Measurements from ENCODE around the gene SHANK2. TPM values are rescaled to one million over a fixed set of nuclear protein-coding genes. Genes with fewer than 3 reads are reported as not detected.
A peak's percentile ranks its signal among the peaks of the same experiment; 100 is the strongest.

SHANK2 gene
- total and polyA plus RNA-seq, 2 donors from 2014 or later = 4.0 to 57.8 TPM

GRCh38 chr11:71298016-71298550 lies 45.7 kb upstream of the SHANK2 start:
- Histone ChIP-seq H3K27me3 (ENCODE audit: control insufficient read depth, insufficient read depth, low read length) (no peaks in the 10 kb centered on the region), H3K27ac (ENCODE audit: low read depth in 2 of 2, low read length in 2 of 2) (no peak overlapping the region), H3K4me3 (ENCODE audit: low read length in 3 of 3) (no peak overlapping the region), H3K36me3 (ENCODE audit: control insufficient read depth in 2 of 3, insufficient read depth in 3 of 3, low read length in 3 of 3) (no peaks in the 10 kb centered on the region), H3K9ac (ENCODE audit: low read length in 3 of 3) (no peak overlapping the region), H3K9me3 (ENCODE audit: control insufficient read depth in 2 of 3, insufficient read depth in 1 of 3, low read length in 3 of 3) (no peaks in the 10 kb centered on the region), H3K4me1 (ENCODE audit: control insufficient read depth in 2 of 3, insufficient read depth in 2 of 3, low read depth in 1 of 3, low read length in 3 of 3) (no peaks in the 10 kb centered on the region)
- DNase-seq = peak in 1 of 5 donors; percentile 7
- intact Hi-C loops (cut with DNase I) = loop anchor here (10.0 kb wide), 1 partner anchor 63 kb away; no protein-coding TSS in a partner anchor
- TF ChIP-seq CTCF (IDR thresholded peaks at IDR 0.05; ENCODE audit: borderline replicate concordance, extremely low read depth, insufficient read depth) = no peak
- FAIRE-seq = no peak

- no peaks in the 10 kb centered on the region for H3K4me1 ChIP-seq (ENCODE audit: control insufficient read depth in 2 of 3, insufficient read depth in 2 of 3, low read depth in 1 of 3, low read length in 3 of 3)
- no peak overlapping the region for H3K9ac ChIP-seq (ENCODE audit: low read length in 3 of 3)
- H3K36me3 ChIP-seq (ENCODE audit: control insufficient read depth in 2 of 3, insufficient read depth in 3 of 3, low read length in 3 of 3) = no peaks in the 10 kb centered on the region
- H3K27ac ChIP-seq (ENCODE audit: low read depth in 2 of 2, low read length in 2 of 2) = no peak overlapping the region
- H3K27me3 ChIP-seq (ENCODE audit: control insufficient read depth, insufficient read depth, low read length) = no peaks in the 10 kb centered on the region
- FAIRE-seq = no peak
- no peak overlapping the region for H3K4me3 ChIP-seq (ENCODE audit: low read length in 3 of 3)
- TF ChIP-seq CTCF (IDR thresholded peaks at IDR 0.05; ENCODE audit: borderline replicate concordance, extremely low read depth, insufficient read depth) = no peak
- intact Hi-C loops (cut with DNase I) = loop anchor here (10.0 kb wide), 1 partner anchor 60 kb away; no protein-coding TSS in a partner anchor
- DNase-seq = peak in 1 of 5 donors; percentile 18
- H3K9me3 ChIP-seq (ENCODE audit: control insufficient read depth in 2 of 3, insufficient read depth in 1 of 3, low read length in 3 of 3) = peaks cover 0 to 6% (median 2%) of the 10 kb centered on the region in 3 donors
These were observed 42.6 kb upstream of the SHANK2 start for GRCh38 chr11:71294846-71295600.

- DNase-seq (peak in 1 of 5 donors; percentile 9), FAIRE-seq (no peak)
- H3K27me3 ChIP-seq (ENCODE audit: control insufficient read depth, insufficient read depth, low read length) = no peaks in the 10 kb centered on the region
- peaks cover 0 to 6% (median 2%) of the 10 kb centered on the region in 3 donors for H3K9me3 ChIP-seq (ENCODE audit: control insufficient read depth in 2 of 3, insufficient read depth in 1 of 3, low read length in 3 of 3)
- no peaks in the 10 kb centered on the region for H3K36me3 ChIP-seq (ENCODE audit: control insufficient read depth in 2 of 3, insufficient read depth in 3 of 3, low read length in 3 of 3)
- no peak for TF ChIP-seq CTCF (IDR thresholded peaks at IDR 0.05; ENCODE audit: borderline replicate concordance, extremely low read depth, insufficient read depth)
- no peak overlapping the region for H3K27ac ChIP-seq (ENCODE audit: low read depth in 2 of 2, low read length in 2 of 2)
- H3K4me1 ChIP-seq (ENCODE audit: control insufficient read depth in 2 of 3, insufficient read depth in 2 of 3, low read depth in 1 of 3, low read length in 3 of 3) = no peaks in the 10 kb centered on the region
- H3K9ac ChIP-seq (ENCODE audit: low read length in 3 of 3) = no peak overlapping the region
- H3K4me3 ChIP-seq (ENCODE audit: low read length in 3 of 3) = no peak overlapping the region
- intact Hi-C loops (cut with DNase I) = loop anchor here (10.0 kb wide), 1 partner anchor 59 kb away; no protein-coding TSS in a partner anchor
These were observed 41.8 kb upstream of the SHANK2 start for GRCh38 chr11:71293961-71294782.
